Heart right ventricle (tissue), 16 donors: ENCODE data around the gene CMTM7. TPM values are rescaled to one million over a fixed set of nuclear protein-coding genes. Genes with fewer than 3 reads are reported as not detected.
A peak's percentile ranks its signal among the peaks of the same experiment; 100 is the strongest.

Experiments
- ATAC-seq, 8 donors: fragments of 200-7000 bp; cut with Tn5 transposase; one replicate each; pipeline ENCODE4 v1.9.1; 2020; ENCODE audit warnings: mild to moderate bottlenecking in 8 of 8, moderate library complexity in 8 of 8, moderate number of reproducible peaks in 1 of 8
- DNase-seq, 2 donors: peaks; one replicate each; pipeline ENCODE4 v3.0.0-alpha.2; 2020
- H3K27ac ChIP-seq, 10 donors: fragments of 200-600 bp; sonication (generic) in 2 of 10; one replicate each; pipeline versions ENCODE4 v1.5.0 to v1.8.0; 2020 to 2022; ENCODE audit warnings: mild to moderate bottlenecking in 3 of 10
- H3K27me3 ChIP-seq, 7 donors: fragments of 200-600 bp; one replicate each; pipeline ENCODE4 v1.8.0; 2021 to 2022; ENCODE audit warnings: mild to moderate bottlenecking in 2 of 7
- H3K36me3 ChIP-seq, 9 donors: fragments of 200-600 bp; sonication (generic) in 1 of 9; one replicate each; pipeline versions ENCODE4 v1.5.0 to v1.8.0; 2020 to 2022; ENCODE audit warnings: mild to moderate bottlenecking in 2 of 9
- H3K4me1 ChIP-seq, 9 donors: fragments of 200-600 bp; sonication (generic) in 1 of 9; one replicate each; pipeline versions ENCODE4 v1.5.0 to v1.8.0; 2020 to 2022; ENCODE audit warnings: mild to moderate bottlenecking in 4 of 9
- H3K4me3 ChIP-seq, 10 donors: fragments of 200-600 bp; sonication (generic) in 2 of 10; one replicate each; pipeline versions ENCODE4 v1.5.0 to v1.8.0; 2020 to 2022; ENCODE audit warnings: mild to moderate bottlenecking in 7 of 10, moderate library complexity in 2 of 10
- H3K9me3 ChIP-seq, 11 donors: fragments of 200-600 bp in 10 of 11; sonication (generic) in 2 of 11; one replicate each; pipeline versions ENCODE4 v1.5.0 to v1.8.0; 2013 to 2022; ENCODE audit warnings: mild to moderate bottlenecking in 2 of 11, control low read depth in 1 of 11, moderate library complexity in 1 of 11
- CTCF ChIP-seq, 9 donors: fragments of 200-600 bp; sonication (generic) in 2 of 9; IDR thresholded peaks; one replicate each; pipeline versions ENCODE4 v1.5.0 to v1.8.0; 2021 to 2022; ENCODE audit warnings: antibody characterized with exemption in 9 of 9, mild to moderate bottlenecking in 5 of 9, moderate library complexity in 1 of 9
- whole genome bisulfite sequencing, 2 donors: extraction: QIAGEN DNeasy Blood & Tissue Kit; methylation state at CpG; one replicate each; pipeline ENCODE4 v1.1.7; 2013; ENCODE audit warnings: inconsistent platforms in 1 of 2; 5-methylcytosine and 5-hydroxymethylcytosine counted together
- intact Hi-C, 10 donors: fragments of 100-400 bp; cut with DNase I; formaldehyde crosslinking; loops; one replicate each; pipeline versions ENCODE4 v1.11.1 to v1.14.2; 2022
- polyA plus RNA-seq, 2 donors: library from polyadenylated mRNA; stranded (reverse); fragments of 200-250 nt; gene quantifications; one replicate each; pipeline ENCODE4 v1.2.3, GENCODE V29; 2013
- total RNA-seq, 10 donors: library from RNA; stranded (reverse); fragmentation: NEBNext Ultra II Directional in 3 of 10; extraction: Animal tissue kit (Norgen Biotek cat#: 25700) in 3 of 10; gene quantifications; one replicate each; pipeline versions ENCODE4 v1.2.1 to v1.2.4, GENCODE V29; 2021 to 2023
- donor health status: Arrhythmogenic right ventricular cardiomyopathy.
- donor health status: ischemic (EF 13 %, LVEDD 7.1; RV severe dilation, severe dysfunction).
- donor health status: healthy with polysubstance abuse.
- donor health status: DM: no; HTN: yes; CAD: no.
- donor health status: DM: no; HTN: no; CAD: no.
- donor health status: ischemic (EF 25% LVEDD 6.9; RV normal size, moderate dysfunction).
- donor health status: ischemic (EF 25% LVEDD 5.7; RV mildly dilated, moderate dysfunction).
- donor health status: healthy.
- donor health status: DM: yes; HTN: yes; CAD: no.
- donor health status: Ischemic cardiomyopathy.
- donor health status: ischemic (EF 35%, LVEDD 5.7; RV mildly dilated, moderate dysfunction).
- donor health status: nonischemic (EF 11% LVEDD 7.7; RV severe dilation, severe dysfunction).
- donor health status: DM: yes; HTN: yes; CAD: no.
- donor health status: PGD.
- donor health status: ischemic (EF 29% LVEDD 5.4; RV normal size, mild dysfunction).
- donor health status: nonischemic (EF 23%, LVEDD 6.1; RV moderate dilation, normal function).

Gene CMTM7
- total and polyA plus RNA-seq, 12 donors: 1.7 to 9.2 (median 3.0) TPM

- no peaks in the 10 kb centered on the region for H3K27me3 ChIP-seq
- intact Hi-C loops: no loop called here
- DNase-seq (no peak), ATAC-seq (no peak)
- no peak overlapping the region for H3K27ac ChIP-seq
- TF ChIP-seq CTCF (IDR thresholded peaks at IDR 0.05): no peak
- H3K4me3 ChIP-seq: no peak overlapping the region
- peaks cover 0 to 3% (median 0%) of the 10 kb centered on the region in 9 donors for H3K36me3 ChIP-seq
- no peaks in the 10 kb centered on the region for H3K9me3 ChIP-seq
- H3K4me1 ChIP-seq: peaks cover 0 to 29% (median 3%) of the 10 kb centered on the region in 9 donors
Measured at GRCh38 chr3:32352563-32352962, 39.1 kb upstream of the CMTM7 start.

DNA sequence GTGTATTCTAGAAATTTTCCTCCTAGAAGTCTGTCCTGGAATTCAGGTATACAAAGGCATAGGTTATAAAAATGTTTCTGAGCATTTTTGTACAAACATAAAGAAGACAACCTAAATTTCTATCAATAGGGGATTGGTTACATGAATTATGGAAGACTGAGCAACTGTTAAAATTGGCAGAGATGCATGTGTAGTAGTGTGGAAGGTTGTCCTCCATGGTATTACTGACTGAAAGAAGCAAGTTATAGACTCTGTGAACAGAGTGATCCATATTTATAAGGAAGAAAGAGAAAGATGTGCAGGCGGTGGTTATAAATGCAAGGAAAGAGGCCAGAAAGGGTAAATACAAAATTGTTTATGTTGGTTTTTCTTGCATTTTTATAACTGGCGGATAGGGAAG lies 38.3 kb upstream of the CMTM7 start:
- Histone ChIP-seq H3K36me3 (peaks cover 0 to 10% (median 0%) of the 10 kb centered on the region in 9 donors), H3K27ac (no peak overlapping the region), H3K4me1 (peaks cover 0 to 29% (median 0%) of the 10 kb centered on the region in 9 donors), H3K27me3 (no peaks in the 10 kb centered on the region), H3K4me3 (no peak overlapping the region), H3K9me3 (no peaks in the 10 kb centered on the region)
- no peak for TF ChIP-seq CTCF (IDR thresholded peaks at IDR 0.05)
- intact Hi-C loops: no loop called here
- no peak for DNase-seq
- no peak for ATAC-seq
- whole genome bisulfite sequencing, 2 donors: 95 to 96% methylated on average over 2 of the region's 2 CpGs

GRCh38 chr3:32354362-32354778 lies 37.3 kb upstream of the CMTM7 start:
- no peak overlapping the region for H3K4me3 ChIP-seq

DNA sequence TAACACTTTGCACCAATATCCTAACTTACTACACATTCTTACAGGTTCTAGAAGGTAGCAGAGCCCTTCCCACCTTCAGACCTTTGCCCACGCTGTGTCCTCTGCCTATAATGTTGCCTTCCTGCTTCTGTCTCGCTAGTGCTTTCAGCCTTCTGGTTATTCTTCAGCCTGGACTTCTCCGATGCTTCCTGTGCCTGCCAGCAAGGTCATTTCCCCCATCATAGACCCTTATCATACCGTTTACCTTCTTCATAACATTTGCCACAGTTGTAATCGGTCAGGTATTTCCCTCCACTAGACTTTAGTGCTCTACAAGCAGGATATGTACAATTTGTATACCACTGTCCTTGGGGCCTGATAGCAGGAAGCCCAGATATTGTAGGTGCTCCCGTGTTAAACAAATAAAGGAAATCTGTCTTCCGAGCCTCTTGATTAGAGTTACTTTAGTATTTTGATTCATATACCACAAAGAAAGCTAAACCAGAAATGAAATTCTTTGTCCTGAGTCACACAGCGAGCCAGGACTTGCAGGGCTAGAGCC lies 35.8 kb upstream of the CMTM7 start:
- Histone ChIP-seq H3K36me3 (peaks cover 0 to 12% (median 0%) of the 10 kb centered on the region in 9 donors), H3K4me3 (no peak overlapping the region), H3K4me1 (peaks cover 0 to 29% (median 0%) of the 10 kb centered on the region in 9 donors), H3K27ac (no peak overlapping the region), H3K27me3 (no peaks in the 10 kb centered on the region), H3K9me3 (no peaks in the 10 kb centered on the region)
- 67 to 70% methylated on average over 8 of the region's 8 CpGs for WGBS, 2 donors
- TF ChIP-seq CTCF (IDR thresholded peaks at IDR 0.05): no peak
- ATAC-seq (peak in 1 of 8 donors; percentile 48), DNase-seq (no peak)
- intact Hi-C loops: no loop called here

More at GRCh38 chr3:32354362-32354778, 37.3 kb upstream of the CMTM7 start:
- Histone ChIP-seq H3K36me3 (peaks cover 0 to 12% (median 0%) of the 10 kb centered on the region in 9 donors), H3K27ac (no peak overlapping the region), H3K9me3 (no peaks in the 10 kb centered on the region), H3K27me3 (no peaks in the 10 kb centered on the region), H3K4me1 (peaks cover 0 to 29% (median 0%) of the 10 kb centered on the region in 9 donors)
- DNase-seq (no peak), ATAC-seq (peak in 4 of 8 donors; percentile 29 to 51 (median 43))
- no peak for TF ChIP-seq CTCF (IDR thresholded peaks at IDR 0.05)
- 49% methylated on average over 8 of the region's 8 CpGs for WGBS, 2 donors
- intact Hi-C loops: no loop called here
